SU-DHL-6 (cell line): ENCODE data around the gene CADPS.

Experiments used
- CTCF ChIP-seq: fragments of 200-600 bp; sonication (generic); IDR thresholded peaks from one replicate; pipeline ENCODE4 v1.5.1; 2017; ENCODE audit warnings: antibody characterized with exemption, mild to moderate bottlenecking, low read length, moderate library complexity; ENCODE audit not compliant: insufficient read depth, poor library complexity, severe bottlenecking
- EZH2phosphoT487 ChIP-seq: fragments of 200-600 bp; sonication (generic), shearing (Covaris generic); conservative IDR thresholded peaks from 2 replicates; pipeline ENCODE4 v1.6.1; 2018; ENCODE audit warnings: mild to moderate bottlenecking, antibody characterized with exemption, low read length, moderate library complexity, mixed read lengths

DNA sequence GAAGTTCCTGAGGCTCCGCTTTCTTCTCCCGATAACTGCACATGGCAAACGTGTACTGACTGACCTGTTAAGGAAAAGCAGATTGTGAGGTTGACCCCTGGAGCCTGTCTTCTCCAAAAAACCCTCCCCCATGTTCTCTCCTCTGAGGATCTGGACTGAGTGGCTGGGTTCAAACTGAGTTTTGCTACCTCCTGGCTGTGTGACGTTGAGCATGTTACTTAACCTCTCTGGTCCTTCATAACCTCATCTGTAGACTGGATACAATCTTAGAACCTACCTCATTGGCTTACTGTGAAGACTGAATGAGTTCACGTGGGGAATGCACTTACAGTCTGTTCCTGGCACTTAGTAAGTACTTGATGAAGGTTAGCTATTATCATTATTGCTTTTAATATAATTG lies 317.8 kb downstream of the CADPS start:
- TF ChIP-seq CTCF (no peak), EZH2phosphoT487 (no peak)
